DMS53 (cell line): ENCODE results near the gene C15orf62.

ENCODE experiments used
- DNase-seq: peaks from one replicate; lab custom pipeline; 2025; lab: John Stamatoyannopoulos, UW

C15orf62 gene

GRCh38 chr15:40769274-40770146 lies at the start of gene C15orf62:
Gene C15orf62, plus strand, starts transcription at chr15:40769980. Its CDS starts 516 bp downstream, at chr15:40770496.
- DNase-seq, result peak; percentile 79

GRCh38 chr15:40721701-40722100 lies 48.1 kb upstream of the C15orf62 start:
- DNase-seq, result no peak

- DNase-seq, result no peak
Measured at GRCh38 chr15:40722354-40722753, 47.4 kb upstream of the C15orf62 start.

- DNase-seq, result peak; percentile 8
Measured at GRCh38 chr15:40722934-40723333, 46.8 kb upstream of the C15orf62 start.

GRCh38 chr15:40723919-40724318 lies 45.9 kb upstream of the C15orf62 start:
- DNase-seq, result no peak

- no peak for DNase-seq
Measured at GRCh38 chr15:40731034-40731433, 38.7 kb upstream of the C15orf62 start.

DNA sequence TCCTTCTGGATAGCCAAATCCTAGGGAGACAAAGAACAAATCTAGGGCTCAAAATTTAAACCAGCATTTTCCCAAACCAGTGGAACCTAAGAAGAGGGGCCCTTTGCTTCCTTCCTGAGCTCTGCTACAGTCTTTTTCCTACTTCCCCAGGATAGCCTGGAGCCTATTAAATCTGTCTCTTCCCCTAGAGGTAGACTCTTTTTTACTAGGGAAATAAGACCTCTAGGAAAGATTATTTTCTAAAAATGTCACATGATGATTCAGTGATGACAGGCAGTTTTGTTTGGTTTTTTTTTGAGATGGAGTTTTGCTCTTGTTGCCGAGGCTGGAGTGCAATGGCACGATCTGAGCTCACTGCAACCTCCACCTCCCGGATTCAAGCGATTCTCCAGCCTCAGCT lies 33.2 kb upstream of the C15orf62 start:
- DNase-seq, result no peak

DNA sequence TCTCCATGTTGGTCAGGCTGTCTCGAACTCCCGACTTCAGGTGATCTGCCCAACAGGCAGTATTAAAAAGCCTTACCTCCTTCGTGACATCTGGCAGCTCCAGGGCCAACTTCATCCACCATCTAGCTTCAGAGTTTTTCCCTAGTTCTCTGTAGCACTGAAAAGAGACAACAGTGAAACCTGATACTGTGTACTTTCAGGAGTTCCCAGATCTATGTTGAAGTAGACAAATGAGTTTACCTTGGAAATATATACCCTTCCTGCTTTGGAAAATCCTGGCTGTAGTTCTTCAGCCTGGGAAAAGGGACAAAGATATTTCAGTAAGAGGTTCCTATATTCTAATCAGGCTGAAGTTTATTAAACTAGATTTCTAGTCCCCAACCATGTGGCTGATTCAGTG lies 32.7 kb upstream of the C15orf62 start:
- DNase-seq, result peak; percentile 59

DNA sequence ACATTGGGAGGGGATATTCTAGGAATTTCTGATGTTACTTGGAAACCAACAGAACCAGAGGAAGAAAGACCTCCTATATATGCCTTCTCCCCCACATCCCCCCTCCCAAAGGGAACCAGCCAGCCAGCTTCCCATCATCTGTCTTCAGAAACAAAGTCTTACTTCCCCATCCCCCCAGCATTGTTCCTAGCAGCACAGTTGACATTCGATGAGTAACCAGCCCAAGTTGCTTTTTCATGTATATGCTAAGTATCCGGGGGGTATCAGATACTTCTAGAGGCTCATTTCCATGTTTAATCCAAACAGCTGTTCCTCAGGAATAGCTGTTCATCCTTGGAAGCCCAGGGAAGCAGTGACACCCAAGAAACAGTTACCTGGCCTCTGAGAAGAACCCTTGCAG lies 30.7 kb upstream of the C15orf62 start:
- DNase-seq, result no peak

DNA sequence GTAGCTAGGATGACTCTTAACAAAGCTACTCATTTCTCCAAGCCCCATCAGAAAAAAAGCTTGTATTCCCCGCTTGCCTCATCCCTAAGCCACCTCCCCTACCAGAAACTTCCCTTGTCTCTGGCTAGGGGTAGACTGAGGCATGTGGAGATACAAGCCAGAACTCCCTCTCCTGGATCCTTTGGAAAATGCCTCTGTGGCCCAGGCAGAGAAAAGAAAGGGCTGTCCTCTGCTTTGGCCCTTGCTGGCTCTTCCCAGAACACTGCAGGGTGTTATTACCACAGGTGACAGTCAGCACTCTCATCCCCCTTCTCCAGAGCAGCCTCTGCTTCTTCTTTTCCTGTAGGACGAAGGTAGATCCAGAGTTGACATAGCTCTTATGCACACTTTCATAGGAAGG lies 29.9 kb upstream of the C15orf62 start:
- DNase-seq, result no peak

DNA sequence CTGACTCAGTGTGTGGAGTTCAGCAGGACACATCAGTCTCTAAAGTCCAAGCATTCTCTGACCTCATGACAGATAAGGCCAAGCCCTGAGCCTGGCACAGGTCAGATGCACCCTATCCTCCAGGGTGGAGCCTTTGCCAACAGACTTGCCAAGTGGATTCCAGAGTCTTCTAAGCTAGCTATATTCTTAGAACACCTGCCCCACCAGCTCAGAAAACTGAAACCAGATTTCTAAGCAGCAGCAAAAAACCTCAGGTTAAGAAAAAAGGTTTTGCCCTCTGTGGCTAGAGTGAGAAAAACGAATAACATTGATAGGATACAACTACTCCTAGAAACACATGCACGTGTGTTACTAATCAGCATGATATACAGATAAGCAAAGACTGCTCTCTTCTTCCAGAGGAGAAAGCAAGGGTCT lies 26.3 kb upstream of the C15orf62 start:
- no peak for DNase-seq

DNA sequence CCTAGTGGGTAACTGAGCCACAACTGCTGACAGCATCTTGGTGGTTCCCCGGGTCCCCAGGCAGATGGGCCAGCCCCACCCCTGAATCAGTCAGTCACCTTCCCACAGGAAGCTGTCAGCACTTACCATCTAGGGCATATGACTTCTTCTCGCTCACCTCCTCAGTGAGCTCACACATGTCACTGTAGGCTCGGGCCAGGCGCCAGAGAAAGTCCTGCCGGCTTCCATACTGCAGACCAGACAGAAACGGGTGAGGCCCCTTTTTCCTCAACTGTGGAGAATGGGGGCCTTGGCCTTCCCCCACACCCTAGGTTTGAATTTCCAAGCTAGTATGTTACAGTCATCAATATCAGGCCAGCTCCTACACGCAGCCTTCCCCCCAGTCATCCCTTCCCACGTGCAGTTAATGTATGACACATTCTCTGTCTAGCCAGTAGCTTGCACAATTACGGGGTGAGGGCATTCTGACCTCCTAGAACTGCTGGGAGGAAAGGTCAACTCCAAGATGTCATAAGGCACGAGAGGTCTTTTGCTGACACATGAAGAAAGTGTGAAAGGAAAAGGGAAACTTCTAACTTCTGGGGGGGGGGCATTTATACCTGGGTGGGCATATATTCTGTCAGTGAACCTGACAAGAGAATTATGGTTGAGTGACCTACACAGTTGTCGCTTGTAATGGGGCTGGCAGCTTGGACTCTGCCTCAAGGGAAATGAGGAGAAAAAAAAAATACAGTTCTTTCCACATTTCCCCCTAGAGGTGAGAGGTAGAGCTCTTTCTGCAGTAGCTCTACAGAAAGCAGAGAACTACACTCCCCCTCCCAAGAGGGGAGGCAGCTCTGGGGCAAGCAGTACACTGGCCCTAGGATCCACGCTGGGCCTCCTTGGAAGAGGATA lies 25.6 kb upstream of the C15orf62 start:
- DNase-seq, result no peak

- no peak for DNase-seq
Measured at GRCh38 chr15:40744815-40745152, 25.0 kb upstream of the C15orf62 start.

GRCh38 chr15:40746916-40747418 lies 22.8 kb upstream of the C15orf62 start:
- DNase-seq, result no peak

DNA sequence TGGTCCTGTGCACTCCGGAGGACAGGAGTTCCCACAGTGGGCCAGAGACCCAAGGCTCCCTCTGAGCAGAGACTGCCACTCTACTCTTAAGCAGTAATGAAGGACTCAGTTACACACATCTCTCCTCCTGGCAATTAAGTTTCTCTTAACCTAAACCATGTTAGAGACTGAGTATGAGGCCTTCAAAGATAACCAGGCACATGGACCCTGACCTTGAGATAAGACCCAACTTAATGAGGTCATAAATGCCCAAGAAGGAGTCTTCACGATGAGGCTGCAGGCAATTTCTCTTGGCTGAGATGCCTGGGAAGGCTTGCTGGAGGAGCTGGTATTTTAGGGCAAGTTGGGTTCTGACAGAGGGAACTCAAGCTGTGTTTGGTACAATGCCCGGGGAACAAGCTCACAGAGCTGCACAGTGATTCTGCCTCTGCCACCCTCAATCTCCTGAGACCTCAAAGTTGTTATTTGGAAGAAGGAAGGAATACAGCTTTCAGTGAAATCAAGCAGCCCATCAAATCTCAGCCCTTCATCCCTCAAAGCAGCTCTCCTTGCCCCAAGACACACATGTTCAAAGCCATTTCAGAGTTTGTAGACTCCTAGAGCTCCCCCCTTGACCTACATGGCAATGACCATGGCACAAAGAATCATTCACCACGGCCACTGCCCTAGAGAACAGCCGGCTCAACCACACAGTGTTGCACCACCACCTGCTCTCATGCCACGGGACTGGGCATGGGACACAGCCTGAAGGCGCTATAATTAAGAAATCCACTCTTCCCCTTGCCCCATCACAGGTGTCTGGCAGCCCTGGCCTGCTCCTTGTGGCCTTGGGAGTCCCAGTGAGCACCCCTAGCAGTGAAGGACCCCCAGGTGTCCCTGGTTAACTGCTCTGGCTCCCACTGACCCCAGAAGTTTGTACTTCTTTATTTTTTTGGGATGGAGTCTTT lies 21.8 kb upstream of the C15orf62 start:
- DNase-seq, result no peak

DNA sequence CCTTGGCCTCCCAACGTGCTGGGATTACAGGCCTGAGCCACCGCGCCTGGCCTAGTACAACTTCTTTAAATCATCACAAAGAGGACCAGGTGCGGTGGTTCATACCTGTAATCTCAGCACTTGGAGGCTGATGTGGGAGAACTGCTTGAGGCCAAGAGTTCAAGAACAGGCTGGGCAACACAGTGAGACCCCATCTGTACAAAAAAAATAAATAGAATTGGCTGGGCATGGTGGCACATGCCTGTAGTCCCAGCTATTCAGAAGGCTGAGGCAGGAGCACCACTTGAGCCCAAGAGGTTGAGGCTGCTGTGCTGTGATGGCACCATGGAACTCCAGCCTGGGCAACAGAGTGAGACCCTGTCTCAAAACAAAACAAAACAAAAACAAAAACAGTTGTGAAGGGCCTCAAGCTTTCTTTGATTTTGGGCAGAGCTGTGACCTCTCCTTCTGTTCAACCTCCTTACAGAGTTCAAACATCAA lies 20.6 kb upstream of the C15orf62 start:
- DNase-seq, result no peak

DNA sequence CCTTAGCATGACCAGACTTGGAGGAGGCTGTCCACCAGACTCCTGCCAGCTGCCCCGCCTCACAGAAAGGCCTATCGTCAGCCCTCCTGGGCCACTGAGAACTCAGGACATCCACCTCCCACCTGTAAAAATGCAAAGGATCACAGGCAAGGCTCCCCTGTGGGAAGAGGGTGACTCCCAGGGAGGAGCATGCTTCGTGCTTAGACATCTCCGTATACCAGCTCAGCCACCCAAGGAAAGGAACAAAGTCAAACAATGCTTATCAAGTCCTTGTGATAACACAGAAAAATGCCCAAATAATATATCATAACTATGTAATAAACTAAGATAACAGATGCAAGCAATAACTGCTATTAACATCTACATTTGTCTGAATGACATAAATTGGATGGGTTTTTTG lies 18.9 kb upstream of the C15orf62 start:
- no peak for DNase-seq

DNA sequence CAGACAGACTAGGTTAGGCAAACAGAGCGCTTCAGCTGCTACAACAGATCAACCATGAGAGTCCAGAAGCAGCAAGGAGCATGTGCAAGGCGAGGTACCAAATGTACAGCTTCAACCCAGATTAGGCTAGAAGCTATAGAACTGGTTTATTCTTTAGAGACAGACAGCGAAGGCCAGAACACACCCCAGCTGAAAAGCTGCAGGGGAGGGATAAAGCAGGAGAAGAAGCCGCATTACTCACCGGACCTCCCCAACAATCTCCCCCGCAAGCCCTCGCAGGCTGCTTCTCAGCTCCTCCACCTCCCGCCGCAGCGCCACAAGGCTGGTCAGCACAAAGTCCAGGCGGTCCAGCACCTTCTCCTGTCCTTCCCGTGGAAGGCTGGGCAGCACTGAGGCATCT lies 18.0 kb upstream of the C15orf62 start:
- DNase-seq, result no peak

- peak; percentile 45 for DNase-seq
Measured at GRCh38 chr15:40754574-40754882, 15.3 kb upstream of the C15orf62 start.

- DNase-seq, result peak; percentile 95
Measured at GRCh38 chr15:40754883-40755811, 14.6 kb upstream of the C15orf62 start, which contains the start of gene RMDN3. Gene RMDN3, minus strand, starts transcription at chr15:40755254. Its CDS starts 471 bp downstream, at chr15:40754783.
